Measurements from ENCODE around the gene APELA. TPM values are rescaled to one million over a fixed set of nuclear protein-coding genes. Genes with fewer than 3 reads are reported as not detected.

Gene APELA
- total RNA-seq, 1 experiment from 2014 or later, result 140 TPM

DNA sequence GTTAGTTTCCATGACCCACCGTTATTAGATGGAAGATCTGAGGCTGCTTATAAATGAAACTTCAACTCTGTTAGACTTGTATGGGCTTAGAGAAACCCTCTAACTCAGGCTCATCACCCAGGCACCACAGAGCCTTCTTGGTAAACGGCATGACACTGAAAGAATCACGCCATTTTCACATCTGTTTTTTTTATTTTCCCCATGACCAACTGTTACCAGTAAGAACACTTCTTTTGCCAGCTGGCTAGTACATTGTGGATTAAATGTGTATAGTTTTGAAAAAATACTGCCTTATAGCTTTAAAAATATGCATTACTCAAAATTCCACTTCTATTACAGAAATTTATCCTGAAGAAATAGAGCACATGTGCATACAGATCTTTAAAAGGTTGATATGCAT lies 48.0 kb upstream of the APELA start:
- Mint-ChIP-seq H3K27ac (no peak overlapping the region), H3K36me3 (ENCODE audit: insufficient read depth in 1 of 3, low read depth in 3 of 3) (no peaks in the 10 kb centered on the region), H3K27me3 (ENCODE audit: low read depth) (no peaks in the 10 kb centered on the region), H3K4me3 (no peak overlapping the region), H3K9me3 (no peaks in the 10 kb centered on the region), H3K4me1 (peaks cover 28 to 30% of the 10 kb centered on the region in 2 experiments)
- no peaks in the 10 kb centered on the region for H3K27me3 ChIP-seq (ENCODE audit: insufficient read depth, low read length)
- no peaks in the 10 kb centered on the region for H3K9me3 ChIP-seq (ENCODE audit: control insufficient read depth, low read depth, low read length)
- H2BK120ac ChIP-seq (ENCODE audit: low read depth, low read length, poor library complexity, severe bottlenecking), result no peak overlapping the region
- no peak for DNase-seq
- H3K56ac ChIP-seq (ENCODE audit: insufficient read length, low read depth, low read length), result no peak overlapping the region
- H4K20me1 ChIP-seq (ENCODE audit: control insufficient read depth, insufficient read depth, insufficient read length), result no peaks in the 10 kb centered on the region
- H3K4me1 ChIP-seq (ENCODE audit: insufficient read depth, low read length), result no peaks in the 10 kb centered on the region; the same call in 1 of the 2 replicates
- H3K79me1 ChIP-seq (ENCODE audit: insufficient read depth, low read depth, low read length, poor library complexity, severe bottlenecking), result no peaks in the 10 kb centered on the region
- H2AK5ac ChIP-seq (ENCODE audit: insufficient read length, low read length), result no peak overlapping the region
- H2BK20ac ChIP-seq (ENCODE audit: low read depth, low read length, poor library complexity, severe bottlenecking), result no peak overlapping the region
- H4K8ac ChIP-seq (replicated peaks; ENCODE audit: insufficient read length, low read depth, low read length), result no peak overlapping the region
- H3K79me2 ChIP-seq (ENCODE audit: insufficient read depth, low read length), result no peaks in the 10 kb centered on the region
- no peak overlapping the region for H3K4me2 ChIP-seq (ENCODE audit: insufficient read depth, insufficient read length, low read length)
- H2BK5ac ChIP-seq (ENCODE audit: insufficient read length, low read length), result no peak overlapping the region
- no peak overlapping the region for H3K9ac ChIP-seq (ENCODE audit: extremely low read depth, insufficient read length, low read length)
- H3K23ac ChIP-seq (ENCODE audit: insufficient read length, low read depth, low read length), result no peak overlapping the region
- no peak overlapping the region for H4K91ac ChIP-seq (ENCODE audit: insufficient read length, low read depth, low read length)
- no peak overlapping the region for H3K14ac ChIP-seq (ENCODE audit: insufficient read depth, low read length)
- H3T11ph ChIP-seq (ENCODE audit: low read length), result no peak overlapping the region
- H2BK15ac ChIP-seq (ENCODE audit: low read depth, low read length), result no peak overlapping the region
- no peak overlapping the region for H3K27ac ChIP-seq (ENCODE audit: insufficient read length, low read depth, low read length)
- no peaks in the 10 kb centered on the region for H3K23me2 ChIP-seq (ENCODE audit: insufficient read length, low read depth, low read length, poor library complexity, severe bottlenecking)
- H2AFZ ChIP-seq (ENCODE audit: low read length), result no peak overlapping the region
- TF ChIP-seq, protein P1, sequence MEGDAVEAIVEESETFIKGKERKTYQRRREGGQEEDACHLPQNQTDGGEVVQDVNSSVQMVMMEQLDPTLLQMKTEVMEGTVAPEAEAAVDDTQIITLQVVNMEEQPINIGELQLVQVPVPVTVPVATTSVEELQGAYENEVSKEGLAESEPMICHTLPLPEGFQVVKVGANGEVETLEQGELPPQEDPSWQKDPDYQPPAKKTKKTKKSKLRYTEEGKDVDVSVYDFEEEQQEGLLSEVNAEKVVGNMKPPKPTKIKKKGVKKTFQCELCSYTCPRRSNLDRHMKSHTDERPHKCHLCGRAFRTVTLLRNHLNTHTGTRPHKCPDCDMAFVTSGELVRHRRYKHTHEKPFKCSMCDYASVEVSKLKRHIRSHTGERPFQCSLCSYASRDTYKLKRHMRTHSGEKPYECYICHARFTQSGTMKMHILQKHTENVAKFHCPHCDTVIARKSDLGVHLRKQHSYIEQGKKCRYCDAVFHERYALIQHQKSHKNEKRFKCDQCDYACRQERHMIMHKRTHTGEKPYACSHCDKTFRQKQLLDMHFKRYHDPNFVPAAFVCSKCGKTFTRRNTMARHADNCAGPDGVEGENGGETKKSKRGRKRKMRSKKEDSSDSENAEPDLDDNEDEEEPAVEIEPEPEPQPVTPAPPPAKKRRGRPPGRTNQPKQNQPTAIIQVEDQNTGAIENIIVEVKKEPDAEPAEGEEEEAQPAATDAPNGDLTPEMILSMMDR (conservative IDR thresholded peaks at IDR 0.05), result no peak
- H3K4ac ChIP-seq (ENCODE audit: low read depth, low read length), result no peak overlapping the region
- H3K18ac ChIP-seq (ENCODE audit: insufficient read length, low read depth, low read length), result no peak overlapping the region
- H4K5ac ChIP-seq (ENCODE audit: insufficient read length, low read depth, low read length), result no peak overlapping the region
- H2BK12ac ChIP-seq (ENCODE audit: insufficient read length, low read depth, low read length), result no peak overlapping the region
- no CpG with 5 or more reads among the region's 3 CpGs for WGBS (ENCODE audit: extremely low coverage, insufficient read length, low lambda C conversion rate)

Data from H9 (cell line).